ENCODE results near the gene TMEM247.

Gene TMEM247

GRCh38 chr2:46447649-46448048 is 31.7 kb upstream of the TMEM247 start:
- H3K4me1 Mint-ChIP-seq: no peaks in the 10 kb centered on the region
- H3K9me3 Mint-ChIP-seq: peaks cover 9 to 29% of the 10 kb centered on the region in 2 donors
- ATAC-seq (no peak), DNase-seq (no peak)
- no peaks in the 10 kb centered on the region for H3K27me3 Mint-ChIP-seq
- H3K4me3 Mint-ChIP-seq: no peak overlapping the region
- H3K27ac Mint-ChIP-seq: no peak overlapping the region

DNA sequence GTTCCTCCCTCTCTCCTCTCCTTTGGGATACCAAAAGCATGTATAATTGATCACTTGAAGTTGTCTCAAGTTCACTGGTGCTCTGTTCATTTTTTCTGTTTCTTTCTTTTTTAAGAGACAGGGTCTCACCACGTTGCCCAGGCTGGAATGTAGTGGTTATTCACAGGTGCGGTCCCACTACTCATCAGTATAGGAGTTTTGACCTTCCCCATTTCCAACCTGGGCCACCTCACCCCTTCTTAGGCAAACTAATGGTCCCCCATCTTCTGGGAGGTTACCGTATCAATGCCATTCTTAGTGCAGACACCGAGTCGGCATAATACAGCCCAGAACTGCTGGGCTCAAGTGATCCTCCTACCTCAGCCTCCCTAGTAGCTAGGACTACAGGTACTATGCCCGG is 31.3 kb upstream of the TMEM247 start:
- DNase-seq (no peak), ATAC-seq (no peak)
- Mint-ChIP-seq H3K27me3 (no peaks in the 10 kb centered on the region), H3K4me3 (no peak overlapping the region), H3K27ac (no peak overlapping the region), H3K4me1 (no peaks in the 10 kb centered on the region), H3K9me3 (peaks cover 9 to 29% of the 10 kb centered on the region in 2 donors)

DNA sequence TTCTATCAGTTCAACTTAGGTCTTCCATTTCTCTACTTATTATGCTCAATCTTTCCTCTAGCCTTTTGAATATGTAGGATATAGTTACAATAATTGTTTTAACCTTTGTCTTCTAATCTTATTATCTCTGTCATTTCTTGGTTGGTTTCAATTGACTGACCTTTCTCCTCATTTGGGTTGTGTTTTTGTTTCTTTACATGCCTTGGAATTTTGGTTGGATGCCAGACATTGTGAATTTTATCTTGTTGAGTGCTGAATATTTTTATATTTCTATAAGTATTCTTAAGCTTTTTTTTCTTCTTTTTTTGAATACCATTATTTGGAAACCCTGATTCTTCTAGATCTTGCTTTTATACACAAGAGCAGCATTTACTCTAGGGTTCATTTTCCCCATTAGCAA is 30.7 kb upstream of the TMEM247 start:
- no peaks in the 10 kb centered on the region for H3K4me1 Mint-ChIP-seq

GRCh38 chr2:46449700-46450099 is 29.7 kb upstream of the TMEM247 start:
- H3K9me3 Mint-ChIP-seq: peaks cover 9 to 29% of the 10 kb centered on the region in 2 donors
- H3K27ac Mint-ChIP-seq: no peak overlapping the region
- ATAC-seq (no peak), DNase-seq (no peak)
- H3K4me1 Mint-ChIP-seq: no peaks in the 10 kb centered on the region
- no peaks in the 10 kb centered on the region for H3K27me3 Mint-ChIP-seq
- H3K4me3 Mint-ChIP-seq: no peak overlapping the region

More for the DNA sequence above, 30.7 kb upstream of the TMEM247 start:
- ATAC-seq (no peak), DNase-seq (no peak)
- Mint-ChIP-seq H3K27me3 (no peaks in the 10 kb centered on the region), H3K9me3 (peaks cover 9 to 29% of the 10 kb centered on the region in 2 donors), H3K27ac (no peak overlapping the region), H3K4me3 (no peak overlapping the region)

DNA sequence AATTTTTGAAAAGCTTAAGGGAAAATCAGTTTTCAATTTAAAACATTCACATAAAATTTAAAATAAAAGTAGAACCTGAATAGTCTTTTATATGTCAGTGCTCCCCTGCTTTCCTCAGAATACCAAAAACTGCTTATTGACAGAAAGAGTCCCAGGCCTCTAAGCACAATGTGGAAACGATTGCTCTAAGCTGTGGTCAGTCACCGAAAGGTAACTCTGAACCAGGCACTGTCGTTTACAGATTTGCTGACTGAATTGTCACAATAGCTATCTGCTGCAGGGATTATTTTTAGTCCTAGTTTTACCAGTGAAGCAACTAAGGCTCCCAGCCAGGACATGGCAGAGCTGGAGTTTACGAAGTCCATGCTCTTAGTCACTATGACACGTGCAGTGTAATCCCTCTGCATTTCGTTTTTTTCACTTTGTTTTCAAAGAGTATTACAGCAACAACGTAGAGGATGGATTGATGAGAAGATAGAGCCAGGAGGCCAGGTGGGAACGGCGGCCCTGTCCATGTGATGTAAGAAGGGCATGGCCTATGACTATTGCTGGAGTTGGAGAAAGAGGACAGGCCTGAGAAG is 28.1 kb upstream of the TMEM247 start:
- no peak for ATAC-seq
- Mint-ChIP-seq H3K9me3 (peaks cover 9 to 16% of the 10 kb centered on the region in 2 donors), H3K27ac (peak overlapping the region in 1 of 2 donors; percentile 13), H3K4me1 (no peaks in the 10 kb centered on the region), H3K4me3 (no peak overlapping the region), H3K27me3 (no peaks in the 10 kb centered on the region)
- no peak for DNase-seq

GRCh38 chr2:46456789-46457188 is 22.6 kb upstream of the TMEM247 start:
- Mint-ChIP-seq H3K4me1 (peaks cover 8% of the 10 kb centered on the region), H3K4me3 (no peak overlapping the region), H3K27ac (no peak overlapping the region), H3K9me3 (no peaks in the 10 kb centered on the region), H3K27me3 (no peaks in the 10 kb centered on the region)
- DNase-seq (no peak), ATAC-seq (no peak)

DNA sequence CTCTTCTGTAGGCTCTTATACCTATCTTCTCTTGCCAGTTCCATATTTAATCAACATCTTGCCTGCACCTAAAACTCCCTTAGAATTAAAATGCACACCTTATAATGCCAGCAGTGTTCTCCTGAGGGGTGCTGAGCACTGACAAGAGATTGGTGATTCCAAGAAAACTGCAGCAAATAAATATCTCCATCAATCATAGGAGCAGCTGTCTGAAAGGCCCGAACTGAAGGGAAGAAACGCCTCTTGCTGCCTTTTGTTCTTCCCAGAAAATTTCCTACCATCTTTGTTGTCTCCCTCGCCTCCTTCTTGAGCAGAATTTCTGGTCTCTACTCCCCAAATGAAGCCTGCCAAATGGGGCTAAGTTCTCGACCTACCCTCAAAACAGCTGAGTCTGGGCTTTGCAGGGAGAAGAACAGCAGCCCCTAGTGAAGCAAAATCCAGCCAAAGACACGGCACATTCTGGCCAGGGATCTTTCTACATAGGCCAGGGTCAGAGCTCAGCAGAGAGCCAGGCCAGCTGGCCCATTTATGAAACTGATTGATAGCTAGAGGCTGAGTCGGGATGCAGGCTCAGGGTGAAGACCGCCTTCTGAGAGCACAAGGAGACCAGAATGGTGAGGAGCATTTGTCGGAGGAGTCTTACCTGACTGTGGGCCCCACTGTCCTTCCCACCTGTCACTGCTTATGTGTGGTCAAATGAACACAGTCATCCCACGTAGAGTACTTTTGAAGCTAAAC is 20.4 kb upstream of the TMEM247 start:
- peaks cover 10% of the 10 kb centered on the region for H3K4me1 Mint-ChIP-seq
- ATAC-seq (no peak), DNase-seq (no peak)
- H3K9me3 Mint-ChIP-seq: no peaks in the 10 kb centered on the region
- no peak overlapping the region for H3K4me3 Mint-ChIP-seq
- H3K27me3 Mint-ChIP-seq: no peaks in the 10 kb centered on the region
- H3K27ac Mint-ChIP-seq: no peak overlapping the region

GRCh38 chr2:46459694-46460093 is 19.7 kb upstream of the TMEM247 start:
- DNase-seq: no peak
- no peak for ATAC-seq
- Mint-ChIP-seq H3K27ac (peak overlapping the region in 1 of 2 donors; percentile 15), H3K27me3 (no peaks in the 10 kb centered on the region), H3K4me1 (peaks cover 14% of the 10 kb centered on the region), H3K9me3 (no peaks in the 10 kb centered on the region), H3K4me3 (no peak overlapping the region)

DNA sequence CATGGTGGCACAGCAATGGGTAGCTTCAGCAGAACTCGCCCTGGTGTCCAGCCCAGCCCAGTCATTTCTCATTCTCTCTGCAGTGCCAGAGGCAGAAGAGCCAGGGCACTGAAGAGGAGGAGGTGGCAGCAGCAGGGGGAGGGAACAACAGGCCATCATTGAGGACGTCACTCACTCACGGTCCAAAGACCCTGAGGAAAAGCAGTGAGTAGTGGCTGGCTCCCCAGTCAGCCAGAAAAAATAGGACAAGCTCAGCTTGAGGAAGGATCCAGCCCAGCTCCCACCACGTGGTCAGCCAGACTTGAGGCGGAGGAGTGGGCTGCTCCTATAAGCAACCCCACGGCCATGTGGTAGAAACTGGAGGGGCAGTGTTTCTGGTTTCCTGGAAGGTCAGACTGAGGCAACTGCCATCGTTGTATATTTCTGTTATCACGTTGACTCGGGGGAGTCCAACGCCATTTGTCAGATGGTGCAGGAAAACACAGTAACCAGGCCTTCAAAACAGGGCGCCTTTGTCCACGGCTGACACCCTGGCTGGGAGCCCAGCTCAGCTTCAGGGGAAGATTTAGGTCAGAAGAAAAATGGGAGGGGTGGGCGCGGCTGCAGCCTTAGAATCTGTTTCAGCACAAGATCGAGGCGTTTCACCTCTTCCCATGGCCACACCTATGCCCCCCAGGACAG is 19.0 kb upstream of the TMEM247 start:
- Mint-ChIP-seq H3K27me3 (no peaks in the 10 kb centered on the region), H3K9me3 (no peaks in the 10 kb centered on the region), H3K4me1 (peaks cover 14% of the 10 kb centered on the region), H3K4me3 (no peak overlapping the region), H3K27ac (no peak overlapping the region)
- no peak for ATAC-seq
- no peak for DNase-seq

DNA sequence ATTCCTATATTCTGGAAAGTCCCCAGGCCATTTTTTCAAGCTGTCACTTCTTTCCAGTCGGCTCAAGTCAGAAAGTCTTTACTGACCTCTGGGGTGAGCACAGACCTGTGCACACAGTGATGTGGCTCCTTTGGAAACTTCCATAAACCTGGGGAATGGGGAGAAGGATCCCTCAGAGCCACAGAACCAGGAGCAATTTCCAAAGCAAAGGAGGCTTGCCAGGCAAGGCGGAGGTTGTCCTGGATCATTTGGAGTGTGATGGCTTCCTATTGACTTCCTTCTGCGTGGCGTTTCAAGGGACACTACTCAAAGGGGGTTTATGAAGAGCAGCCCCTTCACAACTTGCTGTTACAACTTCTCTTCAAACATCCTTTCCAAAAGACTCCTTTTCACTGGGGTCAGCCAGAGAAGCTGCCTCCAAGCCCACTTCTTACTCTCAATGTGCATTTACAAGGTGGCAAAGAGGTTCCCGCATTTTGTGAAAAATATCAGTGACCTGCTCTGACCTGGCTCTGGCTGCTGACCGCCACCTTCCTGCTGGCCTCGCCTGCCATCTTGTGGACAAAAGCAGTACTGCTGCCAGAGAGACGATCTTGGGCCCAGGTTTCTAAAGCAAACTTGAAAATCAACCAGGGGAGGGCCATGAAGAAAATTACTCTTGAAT is 18.2 kb upstream of the TMEM247 start:
- Mint-ChIP-seq H3K9me3 (no peaks in the 10 kb centered on the region), H3K27ac (no peak overlapping the region), H3K4me1 (peaks cover 14% of the 10 kb centered on the region), H3K4me3 (no peak overlapping the region), H3K27me3 (no peaks in the 10 kb centered on the region)
- peak; percentile 50 for ATAC-seq
- peak; percentile 74 to 75 for DNase-seq

GRCh38 chr2:46461709-46462171 is 17.6 kb upstream of the TMEM247 start:
- Mint-ChIP-seq H3K4me3 (no peak overlapping the region), H3K27ac (no peak overlapping the region), H3K4me1 (peaks cover 14% of the 10 kb centered on the region), H3K9me3 (no peaks in the 10 kb centered on the region), H3K27me3 (no peaks in the 10 kb centered on the region)
- ATAC-seq: no peak
- no peak for DNase-seq

DNA sequence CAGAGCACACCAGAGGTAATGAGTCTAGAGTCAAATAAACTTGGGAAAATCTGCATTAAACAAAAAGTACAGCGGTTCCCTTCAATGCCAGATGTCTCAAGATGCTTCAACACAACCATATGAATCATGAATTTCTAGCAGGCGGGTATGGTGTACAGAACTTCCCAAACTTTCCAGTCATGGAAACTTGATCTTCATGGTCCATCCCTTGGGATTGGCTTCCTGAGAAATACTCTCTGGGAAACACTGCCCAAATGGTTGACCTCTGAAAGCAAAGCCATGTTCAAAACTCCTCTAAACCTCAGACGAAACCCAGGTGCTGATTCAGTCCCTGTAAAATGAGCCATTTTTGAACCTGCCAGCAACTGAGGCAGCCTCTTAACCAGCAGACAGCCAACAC is 16.4 kb upstream of the TMEM247 start:
- H3K27ac Mint-ChIP-seq: no peak overlapping the region
- no peak for ATAC-seq
- H3K27me3 Mint-ChIP-seq: no peaks in the 10 kb centered on the region
- no peaks in the 10 kb centered on the region for H3K9me3 Mint-ChIP-seq
- no peak overlapping the region for H3K4me3 Mint-ChIP-seq
- DNase-seq: no peak
- H3K4me1 Mint-ChIP-seq: peaks cover 14% of the 10 kb centered on the region

GRCh38 chr2:46469116-46469515 is 10.2 kb upstream of the TMEM247 start:
- no peak for DNase-seq
- Mint-ChIP-seq H3K4me1 (peaks cover 5% of the 10 kb centered on the region), H3K27ac (no peak overlapping the region), H3K27me3 (no peaks in the 10 kb centered on the region), H3K9me3 (no peaks in the 10 kb centered on the region), H3K4me3 (no peak overlapping the region)
- no peak for ATAC-seq

DNA sequence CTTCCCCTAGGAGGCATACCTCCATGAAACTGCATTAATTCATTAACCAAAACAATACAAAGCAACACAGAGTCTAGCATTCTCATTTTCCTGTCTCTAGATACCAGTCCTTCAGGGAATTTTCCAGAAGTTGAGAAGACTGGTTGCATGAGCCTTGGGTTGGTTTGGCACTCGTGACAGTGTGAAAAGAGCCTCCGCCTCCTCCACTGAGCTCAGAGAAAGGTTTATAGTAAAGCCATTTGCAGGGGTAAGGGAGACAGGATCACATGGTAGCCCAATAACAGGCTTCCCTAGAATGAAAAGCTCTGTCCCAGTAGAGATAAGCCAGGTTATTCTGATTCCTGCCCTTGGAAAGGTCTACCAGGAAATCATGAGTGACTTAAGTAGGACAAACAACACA is 9.7 kb upstream of the TMEM247 start:
- Mint-ChIP-seq H3K9me3 (peaks cover 1 to 6% of the 10 kb centered on the region in 2 donors), H3K4me1 (no peaks in the 10 kb centered on the region), H3K4me3 (no peak overlapping the region), H3K27ac (no peak overlapping the region), H3K27me3 (no peaks in the 10 kb centered on the region)
- no peak for DNase-seq
- ATAC-seq: no peak

GRCh38 chr2:46470114-46470628 is 9.2 kb upstream of the TMEM247 start:
- H3K4me1 Mint-ChIP-seq: no peaks in the 10 kb centered on the region
- peaks cover 6 to 10% of the 10 kb centered on the region in 2 donors for H3K9me3 Mint-ChIP-seq
- ATAC-seq: no peak
- DNase-seq: no peak
- H3K27me3 Mint-ChIP-seq: no peaks in the 10 kb centered on the region
- H3K27ac Mint-ChIP-seq: no peak overlapping the region
- no peak overlapping the region for H3K4me3 Mint-ChIP-seq

All from stimulated activated naive CD8-positive, alpha-beta T cell treated with anti-CD3 and anti-CD28 coated beads, Interleukin-15, amount 100 ng/mL, for 72 hours (primary cell).